ENCODE measurements around the gene SHISA5. TPM values are rescaled to one million over a fixed set of nuclear protein-coding genes. Genes with fewer than 3 reads are reported as not detected.

Gene SHISA5
- total and polyA plus RNA-seq, 10 of the 15 experiments (the other 5 are each of a cell fraction or from before 2014, with no cell fraction given) = 17.1 to 148 (median 67.3) TPM

GRCh38 chr3:48439820-48440589, 64.0 kb downstream of the SHISA5 start, which contains the start of the genes CCDC51 and TMA7:
CCDC51 (minus strand) TSS chr3:48440119; CDS start chr3:48435128, 4,991 bp downstream.
TMA7 (plus strand) TSS chr3:48440257; CDS start chr3:48440297, 40 bp downstream.
- H3K4me1 ChIP-seq (ENCODE audit: control insufficient read depth, insufficient read depth, low read length) = peaks cover 19% of the 10 kb centered on the region
- FAIRE-seq = peak; percentile 97
- TF ChIP-seq MTA3 (IDR thresholded peaks at IDR 0.05; ENCODE audit: borderline replicate concordance, low read length) (no peak), ELK1 (IDR thresholded peaks at IDR 0.05; ENCODE audit: low read depth, low read length) (peak; percentile 64; the same call in 1 of the 2 replicates), YY1 (IDR thresholded peaks at IDR 0.05; ENCODE audit: low read depth, low read length) (peak; percentile 95), MTA2 (IDR thresholded peaks at IDR 0.05; ENCODE audit: low read depth) (peak; percentile 93), TBL1XR1 (IDR thresholded peaks at IDR 0.05; ENCODE audit: low read depth, low read length) (peak; percentile 49; the same call in 1 of the 2 replicates), MEF2A (IDR thresholded peaks at IDR 0.05; ENCODE audit: insufficient read depth, low read depth, low read length) (0 out of 2 replicates have a peak, but pooled peaks have one; percentile 24), CHD2 (IDR thresholded peaks at IDR 0.05; ENCODE audit: borderline replicate concordance, low read depth, low read length) (peak; percentile 84), RAD51 (IDR thresholded peaks at IDR 0.05) (peak; percentile 88), NR2C2 (IDR thresholded peaks at IDR 0.05; ENCODE audit: borderline replicate concordance, control insufficient read depth, insufficient read length, low read depth) (peak; percentile 94), TCF3 (IDR thresholded peaks at IDR 0.05; ENCODE audit: borderline replicate concordance, insufficient read depth, low read depth, low read length) (peak; percentile 60; the same call in 1 of the 2 replicates), SP1 (IDR thresholded peaks at IDR 0.05; ENCODE audit: low read depth, low read length) (peak; percentile 84), CTCF (IDR thresholded peaks at IDR 0.05 in 2 of 3, conservative IDR thresholded peaks at IDR 0.05 in 1 of 3; ENCODE audit: control insufficient read depth in 2 of 3, extremely low read depth in 1 of 3, insufficient read depth in 1 of 3, low read depth in 3 of 3, low read length in 3 of 3) (0 out of 6 replicates have a peak, but pooled peaks of 1 of the 3 experiments have one; percentile 5), CREM (IDR thresholded peaks at IDR 0.05; ENCODE audit: low read depth) (peak; percentile 90), SIN3A (IDR thresholded peaks at IDR 0.05; ENCODE audit: low read depth, low read length) (peak; percentile 85), BACH1 (IDR thresholded peaks at IDR 0.05; ENCODE audit: borderline replicate concordance) (peak; percentile 72), JUND (IDR thresholded peaks at IDR 0.05; ENCODE audit: low read depth, low read length) (no peak), NKRF (conservative IDR thresholded peaks at IDR 0.05) (peak; percentile 50), GABPA (IDR thresholded peaks at IDR 0.05; ENCODE audit: low read depth) (peak; percentile 98)

More at GRCh38 chr3:48439820-48440589, 64.0 kb downstream of the SHISA5 start, which contains the start of the genes CCDC51 and TMA7:
- ChIA-PET POLR2A (interaction anchor here (0.7 to 2.6 kb wide), 20 partner anchors 9 to 567 kb away, joined by 3 to 11 read pairs (median 4); partner anchors contain the start of genes CDC25A, PFKFB4 and WDR6), SMC1A (ENCODE audit: uncharacterized antibody, unreplicated experiment) (interaction anchor here (0.6 to 11.5 kb wide), 17 partner anchors 11 to 289 kb away, joined by 3 to 287 read pairs (median 4); partner anchors contain the start of genes CDC25A, PFKFB4 and SLC26A6), CTCF (interaction anchor here (0.7 to 12.5 kb wide), 21 partner anchors 9 to 488 kb away, joined by 3 to 757 read pairs (median 4); partner anchors contain the start of genes CDC25A, PFKFB4 and ZNF589), RAD21 (ENCODE audit: unreplicated experiment) (interaction anchor here (0.6 to 4.9 kb wide), 20 partner anchors 11 to 248 kb away, joined by 3 to 72 read pairs (median 4); partner anchors contain the start of genes NME6 and PFKFB4)
- peak within 1 kb of the TSS; percentile 89 for H3K4me3 ChIP-seq
- H3K9me3 ChIP-seq (replicated peaks; ENCODE audit: control insufficient read depth, insufficient read depth, low read length) = no peaks in the 10 kb centered on the region
- H3K79me2 ChIP-seq (ENCODE audit: control insufficient read depth, insufficient read depth, low read length) = peaks cover 41% of the 10 kb centered on the region
- H3K9ac ChIP-seq (ENCODE audit: control insufficient read depth, insufficient read depth, low read length) = peak within 1 kb of the TSS; percentile 96
- no peaks in the 10 kb centered on the region for H4K20me1 ChIP-seq (ENCODE audit: control insufficient read depth, insufficient read depth)
- under 1% methylated on average over 51 of the region's 54 CpGs for WGBS (ENCODE audit: insufficient coverage, insufficient replicate concordance, low lambda C conversion rate, missing lambda C conversion rate)
- peak within 1 kb of the TSS; percentile 86 for H3K27ac ChIP-seq (ENCODE audit: control insufficient read depth, insufficient read depth)
- H2AFZ ChIP-seq (ENCODE audit: control insufficient read depth, low read depth, low read length) = peak within 1 kb of the TSS; percentile 93
- DNase-seq (ENCODE audit: low read depth, low spot score) (peak; percentile 93), ATAC-seq (peak; percentile 96)
- H3K27me3 ChIP-seq (replicated peaks in 1 of 2; ENCODE audit: control insufficient read depth in 2 of 2, insufficient read depth in 2 of 2, low read length in 1 of 2) = no peaks in the 10 kb centered on the region
- BruUV-seq (replicated peaks) = TSS peak; percentile 89
- intact Hi-C loops (cut with micrococcal nuclease; ENCODE audit: unreplicated experiment) = no loop called here
- H3K4me2 ChIP-seq (ENCODE audit: control insufficient read depth, insufficient read depth) = peak within 1 kb of the TSS; percentile 81
- H3K36me3 ChIP-seq (ENCODE audit: control insufficient read depth in 2 of 2, insufficient read depth in 2 of 2, low read length in 1 of 2) = peaks cover 0 to 3% of the 10 kb centered on the region in 2 experiments; a peak in 3 of 4 replicates
- in situ Hi-C loops (cut with MboI) = loop anchor here (5.0 kb wide), 3 partner anchors 38 to 208 kb away; no protein-coding TSS in a partner anchor
